ENCODE results near the gene LANCL2.
"Not testable (repeated sequence)": the region's sequence is repeated elsewhere in the genome, so short reads cannot be mapped to it uniquely, and the experiment has no call there.

LANCL2 gene

DNA sequence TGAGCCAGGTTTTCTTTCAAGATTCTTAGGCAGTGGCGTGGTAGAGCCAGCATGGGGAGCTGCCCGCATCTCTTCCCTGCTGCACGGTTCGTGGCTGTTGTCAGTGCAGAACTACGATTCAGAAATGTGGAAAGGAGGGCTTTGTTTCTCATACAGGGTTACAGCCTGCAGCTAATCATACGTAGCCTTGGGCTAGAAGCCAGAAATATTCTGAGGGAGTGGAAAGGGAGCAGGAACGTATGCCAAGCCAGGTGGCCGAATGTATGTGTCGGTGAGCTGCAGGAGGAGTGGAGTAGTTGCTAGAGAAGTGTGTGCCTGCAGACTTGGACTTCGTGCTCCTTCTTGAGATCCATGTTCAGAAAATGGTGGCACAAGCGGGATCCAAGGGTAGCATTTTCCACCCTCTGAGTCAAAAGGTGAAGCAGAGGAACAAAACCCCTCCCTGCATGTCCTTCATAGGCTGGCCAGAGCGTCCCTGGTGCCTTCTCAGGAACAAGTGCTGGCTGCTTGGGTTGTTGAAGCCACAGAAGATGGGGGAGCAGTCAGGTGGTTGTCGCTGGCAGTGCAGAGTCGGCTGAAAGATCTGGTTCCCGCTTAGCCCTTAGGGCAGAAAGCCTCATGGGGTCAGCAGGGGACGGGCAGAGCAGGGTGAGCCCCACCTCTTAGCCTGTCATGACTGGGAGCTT is 40.9 kb downstream of the LANCL2 start:
- Histone ChIP-seq H3K27me3 (ENCODE audit: control insufficient read depth, insufficient read depth, low read length) (no peaks in the 10 kb centered on the region), H3K4me3 (ENCODE audit: low read depth, low read length) (no peak overlapping the region), H3K36me3 (ENCODE audit: control insufficient read depth, insufficient read depth, low read length) (peaks cover 20% of the 10 kb centered on the region), H3K4me1 (ENCODE audit: control insufficient read depth, insufficient read depth, low read length) (no peaks in the 10 kb centered on the region), H3K27ac (ENCODE audit: low read depth, low read length) (no peak overlapping the region), H3K9me3 (ENCODE audit: control insufficient read depth, insufficient read depth, low read length) (peaks cover 7% of the 10 kb centered on the region; the same call in 1 of the 2 replicates), H3K9ac (ENCODE audit: low read depth, low read length) (no peak overlapping the region)

DNA sequence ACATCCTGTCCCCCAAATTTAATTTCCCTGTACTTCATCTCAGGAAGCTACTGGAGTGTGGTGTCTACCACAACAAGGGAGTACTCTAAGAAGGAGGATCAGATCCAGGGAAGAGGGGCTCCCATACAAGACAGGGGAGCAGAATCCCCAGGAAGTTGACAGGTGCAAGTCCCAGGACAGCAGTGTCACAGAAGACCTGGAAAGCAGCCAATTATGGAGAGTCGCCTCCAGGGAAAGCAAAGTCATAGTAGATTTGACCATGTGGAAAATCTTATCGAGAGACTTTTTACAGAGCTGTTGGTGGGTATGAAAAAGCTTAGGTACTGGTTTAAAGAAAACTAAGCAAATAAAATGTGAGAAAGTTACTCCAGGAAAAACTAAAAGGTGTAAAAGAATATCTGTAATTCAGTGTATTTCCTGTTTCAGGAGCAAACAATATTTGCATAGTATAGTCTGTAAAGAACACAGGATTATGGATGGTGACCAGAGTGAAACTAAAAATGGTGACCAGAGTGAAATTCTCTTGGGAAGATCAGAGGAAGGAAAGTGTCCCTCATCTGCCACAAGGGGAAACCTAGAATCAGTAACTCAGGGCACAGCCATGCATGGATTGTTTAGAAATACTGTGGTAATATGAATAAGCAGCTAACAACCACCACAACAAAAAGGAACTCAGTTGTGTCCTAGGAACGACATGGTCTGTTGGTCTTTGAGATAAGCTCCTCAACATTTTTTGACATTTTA is 44.5 kb downstream of the LANCL2 start:
- Histone ChIP-seq H3K36me3 (ENCODE audit: control insufficient read depth, insufficient read depth, low read length) (peaks cover 24% of the 10 kb centered on the region), H3K9me3 (ENCODE audit: control insufficient read depth, insufficient read depth, low read length) (no peaks in the 10 kb centered on the region), H3K4me1 (ENCODE audit: control insufficient read depth, insufficient read depth, low read length) (no peaks in the 10 kb centered on the region), H3K9ac (ENCODE audit: low read depth, low read length) (no peak overlapping the region), H3K27ac (ENCODE audit: low read depth, low read length) (no peak overlapping the region), H3K27me3 (ENCODE audit: control insufficient read depth, insufficient read depth, low read length) (no peaks in the 10 kb centered on the region), H3K4me3 (ENCODE audit: low read depth, low read length) (no peak overlapping the region)

DNA sequence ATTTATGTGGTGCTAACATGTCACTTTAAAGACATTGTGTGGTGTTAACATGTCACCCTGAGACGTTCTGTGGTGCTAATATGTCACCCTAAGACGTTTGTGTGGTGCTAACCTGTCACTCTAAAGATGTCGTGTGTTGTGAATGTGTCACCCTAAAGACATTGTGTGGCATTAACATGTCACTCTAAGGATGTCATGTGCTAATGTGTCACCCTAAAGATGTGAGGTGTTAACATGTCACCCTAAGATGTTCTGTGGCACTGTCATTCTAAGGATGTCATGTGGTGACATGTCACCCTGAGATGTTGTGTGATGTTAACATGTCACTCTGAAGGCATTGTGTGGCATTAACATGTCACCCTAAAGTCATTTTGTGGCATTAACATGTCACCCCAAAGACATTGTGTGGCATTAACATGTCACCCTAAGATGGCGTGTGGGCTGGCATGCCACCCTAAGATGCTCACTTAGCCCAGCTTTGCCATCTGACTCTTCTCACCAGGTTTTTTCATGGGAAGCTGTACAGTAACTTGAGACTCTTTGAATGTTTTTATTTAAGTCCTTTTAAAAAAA is 45.6 kb downstream of the LANCL2 start:
- no peaks in the 10 kb centered on the region for H3K4me1 ChIP-seq (ENCODE audit: control insufficient read depth, insufficient read depth, low read length)
- no peaks in the 10 kb centered on the region for H3K9me3 ChIP-seq (ENCODE audit: control insufficient read depth, insufficient read depth, low read length)
- no peak overlapping the region for H3K9ac ChIP-seq (ENCODE audit: low read depth, low read length)
- no peak overlapping the region for H3K27ac ChIP-seq (ENCODE audit: low read depth, low read length)
- peaks cover 19% of the 10 kb centered on the region for H3K36me3 ChIP-seq (ENCODE audit: control insufficient read depth, insufficient read depth, low read length)
- no peak overlapping the region for H3K4me3 ChIP-seq (ENCODE audit: low read depth, low read length)
- no peaks in the 10 kb centered on the region for H3K27me3 ChIP-seq (ENCODE audit: control insufficient read depth, insufficient read depth, low read length)

DNA sequence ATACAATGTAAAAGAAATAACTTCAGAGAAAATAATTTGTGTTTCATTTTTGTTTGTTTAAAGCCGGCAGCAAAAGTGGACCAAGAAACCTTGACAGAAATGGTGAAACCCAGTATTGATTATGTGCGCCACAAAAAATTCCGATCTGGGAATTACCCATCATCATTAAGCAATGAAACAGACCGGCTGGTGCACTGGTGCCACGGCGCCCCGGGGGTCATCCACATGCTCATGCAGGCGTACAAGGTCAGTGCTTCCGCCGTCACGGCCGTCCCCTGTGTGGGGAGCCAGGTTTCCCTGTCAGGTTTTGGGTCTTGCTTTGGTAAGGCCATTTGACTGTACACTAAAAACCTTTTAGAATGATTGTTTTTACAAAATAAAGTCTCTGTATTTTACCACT is 46.7 kb downstream of the LANCL2 start:
- Histone ChIP-seq H3K27ac (ENCODE audit: low read depth, low read length) (no peak overlapping the region), H3K4me1 (ENCODE audit: control insufficient read depth, insufficient read depth, low read length) (no peaks in the 10 kb centered on the region), H3K27me3 (ENCODE audit: control insufficient read depth, insufficient read depth, low read length) (no peaks in the 10 kb centered on the region), H3K9me3 (ENCODE audit: control insufficient read depth, insufficient read depth, low read length) (no peaks in the 10 kb centered on the region), H3K36me3 (ENCODE audit: control insufficient read depth, insufficient read depth, low read length) (peaks cover 10% of the 10 kb centered on the region), H3K4me3 (ENCODE audit: low read depth, low read length) (no peak overlapping the region), H3K9ac (ENCODE audit: low read depth, low read length) (no peak overlapping the region)

DNA sequence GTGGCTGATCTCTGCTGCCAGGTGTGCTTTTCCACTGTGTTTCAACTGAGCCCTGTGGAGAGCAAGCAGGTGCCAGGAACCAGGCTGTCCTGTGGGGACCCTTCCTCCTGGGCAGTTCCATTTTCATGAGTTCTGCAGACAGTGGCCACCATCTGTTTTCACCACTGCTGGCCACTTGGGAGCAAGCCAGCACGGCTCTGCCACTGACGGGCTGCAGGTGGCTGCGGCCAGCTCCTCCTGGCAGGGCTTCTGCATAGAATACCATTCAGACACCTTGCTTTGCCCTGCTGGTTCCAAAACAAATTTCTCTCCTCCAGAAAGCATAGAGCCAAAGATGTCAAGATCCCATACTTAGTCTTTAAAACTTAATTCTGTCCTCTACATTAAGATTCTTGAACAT is 48.3 kb downstream of the LANCL2 start:
- Histone ChIP-seq H3K27ac (ENCODE audit: low read depth, low read length) (no peak overlapping the region), H3K9me3 (ENCODE audit: control insufficient read depth, insufficient read depth, low read length) (no peaks in the 10 kb centered on the region), H3K4me3 (ENCODE audit: low read depth, low read length) (no peak overlapping the region), H3K36me3 (ENCODE audit: control insufficient read depth, insufficient read depth, low read length) (peaks cover 7% of the 10 kb centered on the region), H3K4me1 (ENCODE audit: control insufficient read depth, insufficient read depth, low read length) (no peaks in the 10 kb centered on the region), H3K27me3 (ENCODE audit: control insufficient read depth, insufficient read depth, low read length) (no peaks in the 10 kb centered on the region), H3K9ac (ENCODE audit: low read depth, low read length) (no peak overlapping the region)

DNA sequence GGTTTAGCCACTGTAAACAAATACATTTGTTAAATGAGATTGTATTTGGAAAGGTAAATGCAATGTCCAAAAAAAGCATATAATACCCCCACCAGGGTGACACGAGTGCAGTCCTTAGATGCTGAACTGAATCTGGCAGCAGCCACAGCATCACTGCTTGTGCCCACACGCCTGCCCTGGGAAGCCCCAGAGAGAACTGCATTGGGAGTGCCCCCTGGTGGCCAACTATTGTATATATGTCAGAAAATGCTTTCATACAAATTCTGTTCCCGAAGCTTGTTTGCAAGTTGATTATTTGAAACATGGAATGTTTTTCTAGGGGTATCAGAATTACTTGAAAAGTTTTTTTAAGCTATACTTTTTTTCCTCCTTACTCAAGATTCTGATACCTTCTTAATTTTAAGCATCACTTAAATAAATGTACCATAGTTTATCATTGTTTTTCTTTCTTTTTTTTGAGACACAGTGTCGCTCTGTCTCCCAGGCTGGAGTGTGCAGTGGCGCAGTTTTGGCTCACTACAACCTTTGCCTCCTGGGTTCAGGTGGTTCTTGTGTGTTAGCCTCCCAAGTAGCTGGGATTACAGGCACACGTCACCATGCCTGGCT is 50.1 kb downstream of the LANCL2 start:
- H3K27me3 ChIP-seq (ENCODE audit: control insufficient read depth, insufficient read depth, low read length) = no peaks in the 10 kb centered on the region
- H3K27ac ChIP-seq (ENCODE audit: low read depth, low read length) = no peak overlapping the region
- no peak overlapping the region for H3K9ac ChIP-seq (ENCODE audit: low read depth, low read length)
- H3K36me3 ChIP-seq (ENCODE audit: control insufficient read depth, insufficient read depth, low read length) = peaks cover 7% of the 10 kb centered on the region
- peaks cover under 1% of the 10 kb centered on the region; the same call in 1 of the 2 replicates for H3K4me1 ChIP-seq (ENCODE audit: control insufficient read depth, insufficient read depth, low read length)
- H3K4me3 ChIP-seq (ENCODE audit: low read depth, low read length) = no peak overlapping the region
- H3K9me3 ChIP-seq (ENCODE audit: control insufficient read depth, insufficient read depth, low read length) = no peaks in the 10 kb centered on the region

DNA sequence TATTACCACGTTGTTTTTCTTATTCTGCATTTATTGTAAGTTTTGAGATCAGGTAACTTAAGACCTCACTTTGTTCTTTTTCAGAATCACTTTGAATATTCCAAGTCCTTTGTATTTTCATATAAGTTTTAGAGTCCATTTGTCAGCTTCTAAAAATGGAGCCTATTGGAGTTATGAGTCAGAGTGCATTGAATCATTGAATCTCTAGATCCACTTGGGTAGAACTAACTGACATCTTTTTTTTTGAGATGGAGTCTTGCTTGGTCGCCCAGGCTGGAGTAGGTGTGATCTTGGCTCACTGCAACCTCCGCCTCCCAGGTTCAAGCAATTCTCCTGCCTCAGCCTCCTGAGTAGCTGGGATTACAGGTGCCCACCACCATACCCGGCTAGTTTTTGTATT is 52.3 kb downstream of the LANCL2 start:
- not testable (repeated sequence) for H3K27me3 ChIP-seq (ENCODE audit: control insufficient read depth, insufficient read depth, low read length); H3K9ac ChIP-seq (ENCODE audit: low read depth, low read length); H3K9me3 ChIP-seq (ENCODE audit: control insufficient read depth, insufficient read depth, low read length); H3K36me3 ChIP-seq (ENCODE audit: control insufficient read depth, insufficient read depth, low read length); H3K27ac ChIP-seq (ENCODE audit: low read depth, low read length); H3K4me3 ChIP-seq (ENCODE audit: low read depth, low read length); H3K4me1 ChIP-seq (ENCODE audit: control insufficient read depth, insufficient read depth, low read length)

DNA sequence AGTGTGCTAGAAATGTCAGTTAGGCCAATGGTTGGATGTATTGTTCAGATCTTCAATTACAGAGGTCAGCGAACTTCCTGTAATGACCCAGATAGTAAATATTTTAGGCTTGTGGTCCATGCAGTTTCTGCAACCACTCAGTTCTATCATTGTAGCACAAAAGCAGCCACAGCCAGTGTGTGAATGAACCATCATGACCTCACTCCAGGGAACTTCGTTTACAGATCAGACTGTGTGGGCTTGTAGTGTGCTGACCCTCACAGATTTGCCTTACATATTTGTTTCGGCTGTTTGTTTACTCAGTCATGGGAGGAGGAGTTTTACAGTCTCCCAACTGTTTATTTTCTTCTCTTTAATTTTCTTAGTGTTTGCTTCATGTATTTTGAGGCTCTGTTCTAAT is 55.4 kb downstream of the LANCL2 start:
- H3K27me3 ChIP-seq (ENCODE audit: control insufficient read depth, insufficient read depth, low read length) = no peaks in the 10 kb centered on the region

DNA sequence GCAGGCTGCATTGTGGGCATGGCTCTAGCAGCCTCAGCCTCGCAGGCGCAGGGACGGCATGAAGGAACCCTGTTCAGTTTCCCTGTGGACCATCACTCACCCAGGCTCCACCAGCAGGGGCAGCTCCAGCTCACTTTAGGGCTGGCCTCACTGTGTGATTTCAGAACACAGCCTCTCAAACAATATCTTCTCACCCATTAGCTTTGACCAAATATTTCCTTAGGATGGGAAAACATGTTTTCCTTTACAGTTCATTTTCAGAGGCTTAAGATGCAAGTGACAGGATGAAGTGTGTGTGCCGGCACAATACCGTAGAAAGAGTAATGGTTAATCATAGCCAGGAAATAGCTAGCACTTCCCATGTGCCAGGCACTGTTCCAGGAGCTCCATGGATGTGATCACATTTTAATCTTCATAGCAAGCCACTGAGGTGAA is 58.2 kb downstream of the LANCL2 start:
- H3K27me3 ChIP-seq (ENCODE audit: control insufficient read depth, insufficient read depth, low read length) = no peaks in the 10 kb centered on the region
- no peaks in the 10 kb centered on the region for H3K9me3 ChIP-seq (ENCODE audit: control insufficient read depth, insufficient read depth, low read length)
- H3K4me3 ChIP-seq (ENCODE audit: low read depth, low read length) = no peak overlapping the region
- H3K27ac ChIP-seq (ENCODE audit: low read depth, low read length) = no peak overlapping the region
- no peak overlapping the region for H3K9ac ChIP-seq (ENCODE audit: low read depth, low read length)
- H3K36me3 ChIP-seq (ENCODE audit: control insufficient read depth, insufficient read depth, low read length) = peaks cover 11% of the 10 kb centered on the region
- peaks cover 22% of the 10 kb centered on the region for H3K4me1 ChIP-seq (ENCODE audit: control insufficient read depth, insufficient read depth, low read length)

More for the DNA sequence above, 55.4 kb downstream of the LANCL2 start:
- no peaks in the 10 kb centered on the region for H3K9me3 ChIP-seq (ENCODE audit: control insufficient read depth, insufficient read depth, low read length)
- H3K4me1 ChIP-seq (ENCODE audit: control insufficient read depth, insufficient read depth, low read length) = peaks cover 10% of the 10 kb centered on the region; the same call in 1 of the 2 replicates
- H3K4me3 ChIP-seq (ENCODE audit: low read depth, low read length) = no peak overlapping the region
- H3K9ac ChIP-seq (ENCODE audit: low read depth, low read length) = no peak overlapping the region
- peaks cover 5% of the 10 kb centered on the region for H3K36me3 ChIP-seq (ENCODE audit: control insufficient read depth, insufficient read depth, low read length)
- H3K27ac ChIP-seq (ENCODE audit: low read depth, low read length) = no peak overlapping the region

DNA sequence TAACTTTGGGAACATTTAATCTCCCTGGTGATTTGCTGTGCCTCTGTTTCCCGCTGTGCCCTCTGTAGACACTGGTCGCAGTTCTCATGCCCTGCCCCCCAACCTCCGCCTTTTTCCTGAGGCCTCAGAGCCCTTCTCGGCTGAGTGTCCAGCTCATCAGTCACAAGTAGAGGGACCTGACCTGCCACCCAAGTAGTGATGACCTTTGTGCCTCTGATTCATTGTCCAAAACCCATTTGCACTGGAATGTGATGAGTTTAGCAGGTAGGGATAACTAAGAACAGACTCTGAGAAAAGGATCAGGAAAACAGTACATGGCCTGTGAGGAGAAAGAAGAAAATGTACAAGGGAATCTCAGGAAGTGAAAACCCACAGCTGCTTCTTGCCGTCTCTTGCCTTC is 58.8 kb downstream of the LANCL2 start:
- no peaks in the 10 kb centered on the region for H3K27me3 ChIP-seq (ENCODE audit: control insufficient read depth, insufficient read depth, low read length)
- peaks cover 22% of the 10 kb centered on the region for H3K4me1 ChIP-seq (ENCODE audit: control insufficient read depth, insufficient read depth, low read length)
- H3K27ac ChIP-seq (ENCODE audit: low read depth, low read length) = no peak overlapping the region
- no peak overlapping the region for H3K9ac ChIP-seq (ENCODE audit: low read depth, low read length)
- H3K9me3 ChIP-seq (ENCODE audit: control insufficient read depth, insufficient read depth, low read length) = no peaks in the 10 kb centered on the region
- peaks cover 13% of the 10 kb centered on the region for H3K36me3 ChIP-seq (ENCODE audit: control insufficient read depth, insufficient read depth, low read length)
- H3K4me3 ChIP-seq (ENCODE audit: low read depth, low read length) = no peak overlapping the region
